RWPE2 (cell line): ENCODE measurements around the gene FLT3LG.
A peak's percentile ranks its signal among the peaks of the same experiment; 100 is the strongest.

Experiments
- ATAC-seq: fragments of 200-7000 bp; cut with Tn5 transposase; 3 replicates; pipeline ENCODE4 v1.9.1; 2021; ENCODE audit warnings: low read depth
- DNase-seq: peaks from one replicate; pipeline ENCODE4 v3.0.0-alpha.2; 2020; ENCODE audit warnings: low spot score
- H3K27ac ChIP-seq: fragments of 450-650 bp; 2 replicates; pipeline ENCODE4 v1.5.1; 2017; ENCODE audit warnings: mild to moderate bottlenecking; ENCODE audit not compliant: poor library complexity, severe bottlenecking
- H3K27me3 ChIP-seq: fragments of 250-450 bp; sonication (Bioruptor Pico); 2 replicates; pipeline ENCODE4 v1.5.1; 2021; ENCODE audit warnings: mild to moderate bottlenecking, moderate library complexity; ENCODE audit not compliant: insufficient read depth, poor library complexity, severe bottlenecking
- H3K36me3 ChIP-seq: fragments of 250-450 bp; sonication (Bioruptor Pico); 2 replicates; pipeline ENCODE4 v1.5.1; 2020; ENCODE audit warnings: low read depth, mild to moderate bottlenecking, moderate library complexity
- H3K4me1 ChIP-seq: fragments of 250-450 bp; sonication (Bioruptor Pico); 2 replicates; pipeline ENCODE4 v1.5.1; 2021; ENCODE audit warnings: mild to moderate bottlenecking, moderate library complexity; ENCODE audit not compliant: insufficient read depth, poor library complexity, severe bottlenecking
- H3K4me3 ChIP-seq: fragments of 250-450 bp; sonication (Bioruptor Pico); 2 replicates; pipeline ENCODE4 v1.5.1; 2021; ENCODE audit warnings: mild to moderate bottlenecking, moderate library complexity; ENCODE audit not compliant: severe bottlenecking
- H3K9me3 ChIP-seq: fragments of 250-450 bp; sonication (Bioruptor Pico); 2 replicates; pipeline ENCODE4 v1.5.1; 2021; ENCODE audit warnings: mild to moderate bottlenecking, moderate library complexity; ENCODE audit not compliant: severe bottlenecking
- CTCF ChIP-seq: fragments of 450-650 bp; IDR thresholded peaks from one replicate; pipeline ENCODE4 v1.5.1; 2017; ENCODE audit warnings: mild to moderate bottlenecking, moderate library complexity; ENCODE audit not compliant: poor library complexity, severe bottlenecking

The FLT3LG gene

DNA sequence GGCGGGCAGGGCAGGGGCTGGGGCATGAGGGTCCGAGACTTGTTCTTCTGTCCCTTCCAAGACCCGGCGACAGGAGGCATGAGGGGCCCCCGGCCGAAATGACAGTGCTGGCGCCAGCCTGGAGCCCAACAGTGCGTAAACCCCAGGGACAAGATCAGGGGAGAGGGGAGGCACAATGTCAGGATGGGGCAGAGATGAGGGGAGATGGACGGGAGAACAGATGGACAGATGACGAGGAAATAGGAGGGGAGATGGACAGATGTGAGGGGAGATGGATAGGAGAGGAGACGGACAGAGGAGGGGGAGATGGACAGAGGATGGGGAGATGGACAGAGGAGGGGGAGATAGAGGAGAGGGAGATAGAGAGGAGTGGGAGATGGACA is 518 bp downstream of the FLT3LG start:
- TF ChIP-seq CTCF = no peak
- H3K4me3 ChIP-seq = peak overlapping the region; percentile 48
- no peak for DNase-seq
- H3K9me3 ChIP-seq = no peaks in the 10 kb centered on the region
- ATAC-seq = no peak
- H3K4me1 ChIP-seq = no peaks in the 10 kb centered on the region
- no peaks in the 10 kb centered on the region for H3K27me3 ChIP-seq
- H3K36me3 ChIP-seq = no peaks in the 10 kb centered on the region
- peak overlapping the region; percentile 13 for H3K27ac ChIP-seq

DNA sequence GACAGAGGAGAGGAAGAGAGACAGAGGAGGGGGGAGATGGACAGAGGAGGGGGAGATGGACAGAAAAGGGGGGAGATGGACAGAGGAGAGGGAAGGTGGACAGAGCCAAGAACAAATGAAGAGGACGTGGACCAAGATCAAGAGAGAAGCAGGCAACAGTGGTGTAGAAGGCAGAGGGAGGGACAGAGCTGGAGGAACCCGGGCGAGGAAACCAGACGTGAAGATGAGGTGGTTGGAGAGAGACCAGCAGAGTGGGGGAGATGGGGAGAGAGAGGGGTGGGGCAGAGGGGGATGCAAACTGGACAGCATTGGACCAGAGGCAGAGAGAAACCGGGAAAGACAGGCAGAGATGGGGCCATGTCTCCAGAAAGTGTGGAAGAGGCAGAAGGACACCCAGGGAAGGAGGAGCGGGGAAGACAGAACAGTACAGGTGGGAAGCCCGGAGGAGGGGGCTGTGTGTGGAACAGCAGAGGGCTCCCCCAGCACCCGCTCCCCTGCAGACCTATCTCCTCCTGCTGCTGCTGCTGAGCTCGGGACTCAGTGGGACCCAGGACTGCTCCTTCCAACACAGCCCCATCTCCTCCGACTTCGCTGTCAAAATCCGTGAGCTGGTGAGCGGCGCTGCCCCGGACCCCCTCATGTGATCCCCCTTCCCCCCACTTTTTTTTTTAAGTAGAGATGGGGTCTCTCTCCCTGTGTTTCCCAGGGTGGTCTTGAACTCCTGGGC is 1.3 kb downstream of the FLT3LG start:
- H3K27ac ChIP-seq = no peak overlapping the region
- no peaks in the 10 kb centered on the region for H3K36me3 ChIP-seq
- no peak for TF ChIP-seq CTCF
- no peaks in the 10 kb centered on the region for H3K27me3 ChIP-seq
- no peak overlapping the region for H3K4me3 ChIP-seq
- ATAC-seq = peak; percentile 10; the same call in 1 of the 3 replicates
- DNase-seq = no peak
- H3K4me1 ChIP-seq = no peaks in the 10 kb centered on the region
- no peaks in the 10 kb centered on the region for H3K9me3 ChIP-seq

- Histone ChIP-seq H3K27me3 (no peaks in the 10 kb centered on the region), H3K9me3 (no peaks in the 10 kb centered on the region), H3K27ac (no peak overlapping the region), H3K36me3 (no peaks in the 10 kb centered on the region), H3K4me3 (no peak overlapping the region), H3K4me1 (no peaks in the 10 kb centered on the region)
- ATAC-seq = peak; percentile 26; the same call in 1 of the 3 replicates
- no peak for DNase-seq
- peak; percentile 31 for TF ChIP-seq CTCF
Measured at GRCh38 chr19:49475995-49476880, 2.2 kb downstream of the FLT3LG start.

DNA sequence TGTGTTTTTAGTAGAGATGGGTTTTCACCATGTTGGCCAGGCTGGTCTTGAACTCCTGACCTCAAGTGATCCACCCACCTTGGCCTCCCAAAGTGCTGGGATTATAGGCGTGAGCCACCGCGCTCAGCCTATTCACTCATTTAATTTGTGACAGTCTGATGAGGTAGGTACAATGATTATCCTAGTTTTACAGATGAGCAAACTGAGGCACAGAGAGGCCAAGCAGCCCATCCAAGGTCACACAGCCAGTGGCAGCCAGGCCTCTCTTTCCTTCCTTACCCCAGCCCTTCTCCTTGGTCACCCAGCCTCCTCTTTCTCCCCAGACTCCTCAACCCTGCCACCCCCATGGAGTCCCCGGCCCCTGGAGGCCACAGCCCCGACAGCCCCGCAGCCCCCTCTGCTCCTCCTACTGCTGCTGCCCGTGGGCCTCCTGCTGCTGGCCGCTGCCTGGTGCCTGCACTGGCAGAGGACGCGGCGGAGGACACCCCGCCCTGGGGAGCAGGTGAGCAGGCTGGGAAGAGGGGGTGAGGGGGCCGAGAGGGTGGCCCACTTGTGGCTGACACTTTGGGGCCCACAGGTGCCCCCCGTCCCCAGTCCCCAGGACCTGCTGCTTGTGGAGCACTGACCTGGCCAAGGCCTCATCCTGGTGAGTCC is 6.1 kb downstream of the FLT3LG start:
- H3K27ac ChIP-seq = no peak overlapping the region
- DNase-seq (no peak), ATAC-seq (no peak)
- H3K27me3 ChIP-seq = no peaks in the 10 kb centered on the region
- no peaks in the 10 kb centered on the region for H3K36me3 ChIP-seq
- no peak for TF ChIP-seq CTCF
- H3K4me1 ChIP-seq = no peaks in the 10 kb centered on the region
- H3K9me3 ChIP-seq = no peaks in the 10 kb centered on the region
- no peak overlapping the region for H3K4me3 ChIP-seq
